ENCODE measurements around the gene GJC3. TPM values are rescaled to one million over a fixed set of nuclear protein-coding genes. Genes with fewer than 3 reads are reported as not detected.
"Not testable (repeated sequence)": the region's sequence is repeated elsewhere in the genome, so short reads cannot be mapped to it uniquely, and the experiment has no call there.

Gene GJC3
- total RNA-seq, 1 experiment from 2014 or later, result 0.18 TPM

- no peak for DNase-seq
- TF ChIP-seq EZH2phosphoT487 (IDR thresholded peaks at IDR 0.05; ENCODE audit: borderline replicate concordance, low read length), result no peak
- no peak for TF ChIP-seq CTCF (conservative IDR thresholded peaks at IDR 0.05; ENCODE audit: low read depth, low read length)
- TF ChIP-seq EZH2 (IDR thresholded peaks at IDR 0.05; ENCODE audit: low read length, unreplicated experiment), result no peak
- Histone ChIP-seq H3K4me3 (ENCODE audit: low read length) (no peak overlapping the region), H3K9ac (ENCODE audit: low read length) (no peak overlapping the region), H2AFZ (ENCODE audit: low read length) (no peak overlapping the region), H3F3A (ENCODE audit: low read length, unreplicated experiment) (no peaks in the 10 kb centered on the region), H3K27ac (ENCODE audit: low read length) (no peak overlapping the region), H3K9me3 (ENCODE audit: low read length) (no peaks in the 10 kb centered on the region), H3K4me2 (ENCODE audit: low read length) (no peak overlapping the region), H3K9me2 (replicated peaks; ENCODE audit: low read length) (no peaks in the 10 kb centered on the region), H3K79me2 (ENCODE audit: low read length) (no peaks in the 10 kb centered on the region), H4K20me1 (ENCODE audit: low read length) (no peaks in the 10 kb centered on the region), H3K36me3 (ENCODE audit: low read depth, low read length) (no peaks in the 10 kb centered on the region), H3K4me1 (ENCODE audit: insufficient read depth, low read length) (no peaks in the 10 kb centered on the region), H3K27me3 (ENCODE audit: low read length) (peaks cover 10% of the 10 kb centered on the region; the same call in 1 of the 2 replicates)
- no peak for ATAC-seq
- POLR2A ChIA-PET (ENCODE audit: unreplicated experiment), result no interaction called here
- intact Hi-C loops (cut with micrococcal nuclease), result no loop called here
- CTCF ChIA-PET, result no interaction called here
- BruUV-seq (replicated peaks), result no TSS peak
Measured at GRCh38 chr7:99943641-99944496, 14.4 kb upstream of the GJC3 start.

GRCh38 chr7:99938296-99938695 lies 8.9 kb upstream of the GJC3 start:
- no peaks in the 10 kb centered on the region for H3F3A ChIP-seq (ENCODE audit: low read length, unreplicated experiment)

GRCh38 chr7:99935009-99935408 lies 5.6 kb upstream of the GJC3 start:
- H3K27ac ChIP-seq (ENCODE audit: low read length); CTCF ChIA-PET; POLR2A ChIA-PET (ENCODE audit: unreplicated experiment); H3K9ac ChIP-seq (ENCODE audit: low read length); BruUV-seq (replicated peaks); H3K4me2 ChIP-seq (ENCODE audit: low read length); H3K9me2 ChIP-seq (replicated peaks; ENCODE audit: low read length); H4K20me1 ChIP-seq (ENCODE audit: low read length); H3K79me2 ChIP-seq (ENCODE audit: low read length); H3K4me3 ChIP-seq (ENCODE audit: low read length); H3K36me3 ChIP-seq (ENCODE audit: low read depth, low read length); H3F3A ChIP-seq (ENCODE audit: low read length, unreplicated experiment); H2AFZ ChIP-seq (ENCODE audit: low read length); H3K4me1 ChIP-seq (ENCODE audit: insufficient read depth, low read length); ATAC-seq; DNase-seq; intact Hi-C loops (cut with micrococcal nuclease); H3K9me3 ChIP-seq (ENCODE audit: low read length): not testable (repeated sequence)
- H3K27me3 ChIP-seq (ENCODE audit: low read length), result peaks cover 47% of the 10 kb centered on the region

More at GRCh38 chr7:99938296-99938695, 8.9 kb upstream of the GJC3 start:
- ChIA-PET POLR2A (ENCODE audit: unreplicated experiment) (no interaction called here), CTCF (no interaction called here)
- no peaks in the 10 kb centered on the region; the same call in 1 of the 2 replicates for H3K9me3 ChIP-seq (ENCODE audit: low read length)
- H3K9me2 ChIP-seq (replicated peaks; ENCODE audit: low read length), result no peaks in the 10 kb centered on the region
- no peak for TF ChIP-seq CTCF (conservative IDR thresholded peaks at IDR 0.05; ENCODE audit: low read depth, low read length)
- TF ChIP-seq EZH2 (IDR thresholded peaks at IDR 0.05; ENCODE audit: low read length, unreplicated experiment), result no peak
- TF ChIP-seq EZH2phosphoT487 (IDR thresholded peaks at IDR 0.05; ENCODE audit: borderline replicate concordance, low read length), result no peak
- H2AFZ ChIP-seq (ENCODE audit: low read length), result no peak overlapping the region
- H3K4me1 ChIP-seq (ENCODE audit: insufficient read depth, low read length), result no peaks in the 10 kb centered on the region
- H3K79me2 ChIP-seq (ENCODE audit: low read length), result no peaks in the 10 kb centered on the region
- no peak for DNase-seq
- ATAC-seq, result no peak
- H3K27me3 ChIP-seq (ENCODE audit: low read length), result peaks cover 43% of the 10 kb centered on the region
- no TSS peak for BruUV-seq (replicated peaks)
- no peak overlapping the region for H3K4me3 ChIP-seq (ENCODE audit: low read length)
- H3K36me3 ChIP-seq (ENCODE audit: low read depth, low read length), result no peaks in the 10 kb centered on the region
- H3K27ac ChIP-seq (ENCODE audit: low read length), result no peak overlapping the region
- H3K4me2 ChIP-seq (ENCODE audit: low read length), result no peak overlapping the region
- no peaks in the 10 kb centered on the region for H4K20me1 ChIP-seq (ENCODE audit: low read length)
- H3K9ac ChIP-seq (ENCODE audit: low read length), result no peak overlapping the region
- intact Hi-C loops (cut with micrococcal nuclease), result no loop called here

All from PC-3 (cell line).